Activated CD8-positive, alpha-beta T cell treated with anti-CD3 and anti-CD28 coated beads for 36 hours (primary cell): ENCODE data around the gene N4BP2. TPM values are rescaled to one million over a fixed set of nuclear protein-coding genes. Genes with fewer than 3 reads are reported as not detected.

Experiments used
- ATAC-seq: fragments of 200-7000 bp; cut with Tn5 transposase; one replicate; pipeline ENCODE4 v1.10.0; 2021; ENCODE audit warnings: mild to moderate bottlenecking, moderate library complexity
- CTCF ChIA-PET: fragments of 350-600 bp; sonication (Branson Sonifier 250); formaldehyde crosslinking; loops from one replicate; lab custom pipeline; 2021; ENCODE audit warnings: antibody characterized with exemption; lab: Charles Lee
- POLR2A ChIA-PET: fragments of 350-600 bp; sonication (Branson Sonifier 250); formaldehyde crosslinking; loops from one replicate; lab custom pipeline; 2021; ENCODE audit warnings: antibody characterized with exemption; lab: Charles Lee
- DNase-seq: peaks from one replicate; pipeline ENCODE4 v3.0.0-alpha.2; 2020
- H3K27ac Mint-ChIP-seq: one replicate; pipeline ENCODE4 v1.8.0; 2021; ENCODE audit warnings: mild to moderate bottlenecking, mixed read lengths
- H3K27me3 Mint-ChIP-seq: one replicate; pipeline ENCODE4 v1.8.0; 2021; ENCODE audit warnings: mixed read lengths
- H3K36me3 Mint-ChIP-seq: one replicate; pipeline ENCODE4 v1.8.0; 2021; ENCODE audit warnings: low read depth, mixed read lengths
- H3K4me1 Mint-ChIP-seq: one replicate; pipeline ENCODE4 v1.8.0; 2021; ENCODE audit warnings: low read depth, mixed read lengths
- H3K4me3 Mint-ChIP-seq: one replicate; pipeline ENCODE4 v1.8.0; 2021; ENCODE audit warnings: mild to moderate bottlenecking, moderate library complexity, mixed read lengths
- H3K9me3 Mint-ChIP-seq: one replicate; pipeline ENCODE4 v1.8.0; 2021; ENCODE audit warnings: mixed read lengths
- CTCF ChIP-seq: fragments of 200-600 bp; IDR thresholded peaks from one replicate; pipeline ENCODE4 v1.8.0; 2022; ENCODE audit warnings: antibody characterized with exemption, mild to moderate bottlenecking
- intact Hi-C: fragments of 100-400 bp; cut with micrococcal nuclease; formaldehyde crosslinking; loops from one replicate; pipeline ENCODE4 v1.10.0; 2022
- total RNA-seq, 2 experiments: library from RNA; stranded (reverse); gene quantifications; one replicate each; pipeline ENCODE4 v1.2.3, GENCODE V29; 2021

Gene N4BP2
- total RNA-seq, 2 experiments from 2014 or later = 17.4 to 17.5 TPM

GRCh38 chr4:40199999-40200874, 143.6 kb downstream of the N4BP2 start:
- Mint-ChIP-seq H3K9me3 (peaks cover 5% of the 10 kb centered on the region), H3K27ac (peak overlapping the region; percentile 99), H3K27me3 (no peaks in the 10 kb centered on the region), H3K4me1 (peaks cover 23% of the 10 kb centered on the region), H3K4me3 (peak overlapping the region; percentile 99), H3K36me3 (peaks cover 82% of the 10 kb centered on the region)
- intact Hi-C loops = loop anchor here (2.0 to 5.0 kb wide), 3 partner anchors 27 to 143 kb away; partner anchors contain the start of gene N4BP2
- DNase-seq = peak; percentile 94
- ATAC-seq = peak; percentile 50
- ChIA-PET CTCF (interaction anchor here (0.7 to 6.3 kb wide), 19 partner anchors 7 to 125 kb away, joined by 3 to 40 read pairs (median 4); no protein-coding TSS in a partner anchor), POLR2A (interaction anchor here (0.6 to 16.4 kb wide), 25 partner anchors 10 to 1018 kb away, joined by 3 to 447 read pairs (median 5); partner anchors contain the start of gene N4BP2)
- no peak for TF ChIP-seq CTCF

GRCh38 chr4:40200875-40201801, 144.5 kb downstream of the N4BP2 start:
- CTCF ChIA-PET = interaction anchor here (1.0 to 10.6 kb wide), 8 partner anchors 14 to 124 kb away, joined by 4 to 97 read pairs (median 9); no protein-coding TSS in a partner anchor
- Mint-ChIP-seq H3K27me3 (no peaks in the 10 kb centered on the region), H3K9me3 (no peaks in the 10 kb centered on the region), H3K4me3 (peak overlapping the region; percentile 99), H3K4me1 (peaks cover 23% of the 10 kb centered on the region), H3K36me3 (peaks cover 86% of the 10 kb centered on the region), H3K27ac (peak overlapping the region; percentile 99)
- ATAC-seq (peak; percentile 35), DNase-seq (no peak)
- POLR2A ChIA-PET = interaction anchor here (0.9 to 16.4 kb wide), 16 partner anchors 9 to 1019 kb away, joined by 3 to 447 read pairs (median 20); partner anchors contain the start of gene N4BP2
- no peak for TF ChIP-seq CTCF
- intact Hi-C loops = loop anchor here (2.0 kb wide), 2 partner anchors 26 to 108 kb away; no protein-coding TSS in a partner anchor

- intact Hi-C loops = loop anchor here (2.0 kb wide), 2 partner anchors 25 to 107 kb away; no protein-coding TSS in a partner anchor
- no peak for ATAC-seq
- H3K27me3 Mint-ChIP-seq = no peaks in the 10 kb centered on the region
- H3K4me1 Mint-ChIP-seq = peaks cover 21% of the 10 kb centered on the region
- TF ChIP-seq CTCF = no peak
- no peak for DNase-seq
- H3K36me3 Mint-ChIP-seq = peaks cover 92% of the 10 kb centered on the region
- no peaks in the 10 kb centered on the region for H3K9me3 Mint-ChIP-seq
- ChIA-PET CTCF (interaction anchor here (1.0 to 10.6 kb wide), 2 partner anchors 27 to 124 kb away, joined by 4 to 97 read pairs; no protein-coding TSS in a partner anchor), POLR2A (interaction anchor here (0.9 to 16.4 kb wide), 13 partner anchors 10 to 110 kb away, joined by 3 to 326 read pairs (median 4); no protein-coding TSS in a partner anchor)
- peak overlapping the region; percentile 99 for H3K4me3 Mint-ChIP-seq
- peak overlapping the region; percentile 99 for H3K27ac Mint-ChIP-seq
Measured at GRCh38 chr4:40201898-40202297, 145.2 kb downstream of the N4BP2 start.

GRCh38 chr4:40202474-40202873, 145.8 kb downstream of the N4BP2 start:
- intact Hi-C loops = no loop called here
- H3K4me1 Mint-ChIP-seq = peaks cover 25% of the 10 kb centered on the region
- no peak for TF ChIP-seq CTCF
- no peaks in the 10 kb centered on the region for H3K27me3 Mint-ChIP-seq
- POLR2A ChIA-PET = interaction anchor here (0.9 to 16.4 kb wide), 14 partner anchors 11 to 109 kb away, joined by 3 to 326 read pairs (median 4); no protein-coding TSS in a partner anchor
- DNase-seq = no peak
- H3K9me3 Mint-ChIP-seq = no peaks in the 10 kb centered on the region
- CTCF ChIA-PET = interaction anchor here (0.7 to 10.6 kb wide), 4 partner anchors 20 to 123 kb away, joined by 3 to 97 read pairs (median 4); no protein-coding TSS in a partner anchor
- peak overlapping the region; percentile 99 for H3K27ac Mint-ChIP-seq
- ATAC-seq = no peak
- peaks cover 94% of the 10 kb centered on the region for H3K36me3 Mint-ChIP-seq
- H3K4me3 Mint-ChIP-seq = peak overlapping the region; percentile 99
